M059J (cell line): ENCODE results near the gene RABAC1. TPM values are rescaled to one million over a fixed set of nuclear protein-coding genes. Genes with fewer than 3 reads are reported as not detected.
"Not testable (repeated sequence)": the region's sequence is repeated elsewhere in the genome, so short reads cannot be mapped to it uniquely, and the experiment has no call there.

Experiments
- DNase-seq: peaks from one replicate; pipeline ENCODE4 v3.0.0-alpha.2; 2012; ENCODE audit warnings: low read depth
- total RNA-seq: library from RNA; depleted of rRNA; stranded (reverse); fragments of >200 nt; shearing (Covaris generic); gene quantifications from 2 replicates; pipeline ENCODE4 v1.2.3, GENCODE V29; 2014; rRNA removed

Gene RABAC1
- total RNA-seq = 237 and 244 TPM in 2 replicates

GRCh38 chr19:41959056-41960053 lies at the start of gene RABAC1:
RABAC1 (minus strand) TSS chr19:41959321; CDS start chr19:41959292, 29 bp downstream.
- DNase-seq = peak; percentile 91

- DNase-seq = no peak
These were observed 47.4 kb upstream of the RABAC1 start for GRCh38 chr19:42006569-42006968.

- DNase-seq = no peak
These were observed 46.4 kb upstream of the RABAC1 start for GRCh38 chr19:42005504-42005903.

GRCh38 chr19:42003506-42004294 lies 44.6 kb upstream of the RABAC1 start:
- no peak for DNase-seq

- no peak for DNase-seq
These were observed 40.7 kb upstream of the RABAC1 start for GRCh38 chr19:41999878-42000208.

GRCh38 chr19:41999071-41999877 lies 40.2 kb upstream of the RABAC1 start:
- no peak for DNase-seq

- DNase-seq = peak; percentile 18
These were observed 39.3 kb upstream of the RABAC1 start for GRCh38 chr19:41998246-41999020.

- DNase-seq = no peak
These were observed 38.7 kb upstream of the RABAC1 start for GRCh38 chr19:41997851-41998229.

- DNase-seq = peak; percentile 48
These were observed 38.2 kb upstream of the RABAC1 start for GRCh38 chr19:41997121-41997850.

GRCh38 chr19:41995959-41996797 lies 37.1 kb upstream of the RABAC1 start:
- DNase-seq = peak; percentile 16

GRCh38 chr19:41994994-41995958 lies 36.2 kb upstream of the RABAC1 start:
- no peak for DNase-seq

- DNase-seq = no peak
These were observed 35.4 kb upstream of the RABAC1 start for GRCh38 chr19:41994521-41994971.

GRCh38 chr19:41993612-41994483 lies 34.7 kb upstream of the RABAC1 start, which contains the start of gene ATP1A3:
ATP1A3 (minus strand) TSS chr19:41994230; CDS start chr19:41994076, 154 bp downstream.
- peak; percentile 39 for DNase-seq

GRCh38 chr19:41991925-41992569 lies 32.9 kb upstream of the RABAC1 start:
- DNase-seq = not testable (repeated sequence)

- DNase-seq = no peak
These were observed 31.9 kb upstream of the RABAC1 start for GRCh38 chr19:41991025-41991424.

- DNase-seq = no peak
These were observed 31.5 kb upstream of the RABAC1 start for GRCh38 chr19:41990615-41991014.
